Heart right ventricle (tissue), 16 donors: ENCODE measurements around the gene F13A1. TPM values are rescaled to one million over a fixed set of nuclear protein-coding genes. Genes with fewer than 3 reads are reported as not detected.

Source experiments
- ATAC-seq, 8 donors: fragments of 200-7000 bp; cut with Tn5 transposase; one replicate each; pipeline ENCODE4 v1.9.1; 2020; ENCODE audit warnings: mild to moderate bottlenecking in 8 of 8, moderate library complexity in 8 of 8, moderate number of reproducible peaks in 1 of 8
- DNase-seq, 2 donors: peaks; one replicate each; pipeline ENCODE4 v3.0.0-alpha.2; 2020
- H3K27ac ChIP-seq, 10 donors: fragments of 200-600 bp; sonication (generic) in 2 of 10; one replicate each; pipeline versions ENCODE4 v1.5.0 to v1.8.0; 2020 to 2022; ENCODE audit warnings: mild to moderate bottlenecking in 3 of 10
- H3K27me3 ChIP-seq, 7 donors: fragments of 200-600 bp; one replicate each; pipeline ENCODE4 v1.8.0; 2021 to 2022; ENCODE audit warnings: mild to moderate bottlenecking in 2 of 7
- H3K36me3 ChIP-seq, 9 donors: fragments of 200-600 bp; sonication (generic) in 1 of 9; one replicate each; pipeline versions ENCODE4 v1.5.0 to v1.8.0; 2020 to 2022; ENCODE audit warnings: mild to moderate bottlenecking in 2 of 9
- H3K4me1 ChIP-seq, 9 donors: fragments of 200-600 bp; sonication (generic) in 1 of 9; one replicate each; pipeline versions ENCODE4 v1.5.0 to v1.8.0; 2020 to 2022; ENCODE audit warnings: mild to moderate bottlenecking in 4 of 9
- H3K4me3 ChIP-seq, 10 donors: fragments of 200-600 bp; sonication (generic) in 2 of 10; one replicate each; pipeline versions ENCODE4 v1.5.0 to v1.8.0; 2020 to 2022; ENCODE audit warnings: mild to moderate bottlenecking in 7 of 10, moderate library complexity in 2 of 10
- H3K9me3 ChIP-seq, 11 donors: fragments of 200-600 bp in 10 of 11; sonication (generic) in 2 of 11; one replicate each; pipeline versions ENCODE4 v1.5.0 to v1.8.0; 2013 to 2022; ENCODE audit warnings: mild to moderate bottlenecking in 2 of 11, control low read depth in 1 of 11, moderate library complexity in 1 of 11
- CTCF ChIP-seq, 9 donors: fragments of 200-600 bp; sonication (generic) in 2 of 9; IDR thresholded peaks; one replicate each; pipeline versions ENCODE4 v1.5.0 to v1.8.0; 2021 to 2022; ENCODE audit warnings: antibody characterized with exemption in 9 of 9, mild to moderate bottlenecking in 5 of 9, moderate library complexity in 1 of 9
- WGBS, 2 donors: extraction: QIAGEN DNeasy Blood & Tissue Kit; methylation state at CpG; one replicate each; pipeline ENCODE4 v1.1.7; 2013; ENCODE audit warnings: inconsistent platforms in 1 of 2; 5-methylcytosine and 5-hydroxymethylcytosine counted together
- intact Hi-C, 10 donors: fragments of 100-400 bp; cut with DNase I; formaldehyde crosslinking; loops; one replicate each; pipeline versions ENCODE4 v1.11.1 to v1.14.2; 2022
- polyA plus RNA-seq, 2 donors: library from polyadenylated mRNA; stranded (reverse); fragments of 200-250 nt; gene quantifications; one replicate each; pipeline ENCODE4 v1.2.3, GENCODE V29; 2013
- total RNA-seq, 10 donors: library from RNA; stranded (reverse); fragmentation: NEBNext Ultra II Directional in 3 of 10; extraction: Animal tissue kit (Norgen Biotek cat#: 25700) in 3 of 10; gene quantifications; one replicate each; pipeline versions ENCODE4 v1.2.1 to v1.2.4, GENCODE V29; 2021 to 2023
- donor health status: Arrhythmogenic right ventricular cardiomyopathy.
- donor health status: ischemic (EF 13 %, LVEDD 7.1; RV severe dilation, severe dysfunction).
- donor health status: healthy with polysubstance abuse.
- donor health status: DM: no; HTN: yes; CAD: no.
- donor health status: DM: no; HTN: no; CAD: no.
- donor health status: ischemic (EF 25% LVEDD 6.9; RV normal size, moderate dysfunction).
- donor health status: ischemic (EF 25% LVEDD 5.7; RV mildly dilated, moderate dysfunction).
- donor health status: healthy.
- donor health status: DM: yes; HTN: yes; CAD: no.
- donor health status: Ischemic cardiomyopathy.
- donor health status: ischemic (EF 35%, LVEDD 5.7; RV mildly dilated, moderate dysfunction).
- donor health status: nonischemic (EF 11% LVEDD 7.7; RV severe dilation, severe dysfunction).
- donor health status: DM: yes; HTN: yes; CAD: no.
- donor health status: PGD.
- donor health status: ischemic (EF 29% LVEDD 5.4; RV normal size, mild dysfunction).
- donor health status: nonischemic (EF 23%, LVEDD 6.1; RV moderate dilation, normal function).

F13A1 gene
- total and polyA plus RNA-seq, 12 donors, result 8.4 to 265 (median 22.8) TPM

- no peak overlapping the region for H3K27ac ChIP-seq
- no peaks in the 10 kb centered on the region for H3K4me1 ChIP-seq
- H3K9me3 ChIP-seq, result no peaks in the 10 kb centered on the region
- no peak overlapping the region for H3K4me3 ChIP-seq
- ATAC-seq (no peak), DNase-seq (no peak)
- H3K36me3 ChIP-seq, result peaks cover 0 to 6% (median 0%) of the 10 kb centered on the region in 9 donors
- WGBS, 2 donors, result 30 to 37% methylated on average over 3 of the region's 3 CpGs
- intact Hi-C loops, result no loop called here
- H3K27me3 ChIP-seq, result peaks cover 0 to 7% (median 0%) of the 10 kb centered on the region in 7 donors
- no peak for TF ChIP-seq CTCF (IDR thresholded peaks at IDR 0.05)
These were observed 27.1 kb downstream of the F13A1 start for GRCh38 chr6:6293317-6293716.

GRCh38 chr6:6287415-6287814, 33.0 kb downstream of the F13A1 start:
- no peak for TF ChIP-seq CTCF (IDR thresholded peaks at IDR 0.05)
- Histone ChIP-seq H3K9me3 (no peaks in the 10 kb centered on the region), H3K4me3 (no peak overlapping the region), H3K36me3 (peaks cover 0 to 5% (median 0%) of the 10 kb centered on the region in 9 donors), H3K27ac (no peak overlapping the region), H3K4me1 (peaks cover 0 to 3% (median 0%) of the 10 kb centered on the region in 9 donors), H3K27me3 (peaks cover 0 to 7% (median 0%) of the 10 kb centered on the region in 7 donors)
- DNase-seq, result no peak
- no peak for ATAC-seq
- intact Hi-C loops, result no loop called here
- WGBS, 2 donors, result 81 to 84% methylated on average over 3 of the region's 3 CpGs

- ATAC-seq, result no peak
These were observed 34.8 kb downstream of the F13A1 start for GRCh38 chr6:6285679-6286078.

GRCh38 chr6:6284221-6284966, 36.1 kb downstream of the F13A1 start:
- 84 to 85% methylated on average over 6 of the region's 6 CpGs for WGBS, 2 donors
- no peak for TF ChIP-seq CTCF (IDR thresholded peaks at IDR 0.05)
- peaks cover 0 to 3% (median 0%) of the 10 kb centered on the region in 7 donors for H3K27me3 ChIP-seq
- DNase-seq (no peak), ATAC-seq (peak in 1 of 8 donors; percentile 25)
- H3K36me3 ChIP-seq, result peaks cover 0 to 2% (median 0%) of the 10 kb centered on the region in 9 donors
- H3K4me3 ChIP-seq, result no peak overlapping the region
- H3K27ac ChIP-seq, result no peak overlapping the region
- H3K9me3 ChIP-seq, result no peaks in the 10 kb centered on the region
- intact Hi-C loops, result no loop called here
- H3K4me1 ChIP-seq, result peaks cover 0 to 3% (median 0%) of the 10 kb centered on the region in 9 donors

More at GRCh38 chr6:6285679-6286078, 34.8 kb downstream of the F13A1 start:
- Histone ChIP-seq H3K27me3 (peaks cover 0 to 3% (median 0%) of the 10 kb centered on the region in 7 donors), H3K4me3 (no peak overlapping the region), H3K36me3 (peaks cover 0 to 2% (median 0%) of the 10 kb centered on the region in 9 donors), H3K27ac (no peak overlapping the region), H3K9me3 (no peaks in the 10 kb centered on the region), H3K4me1 (peaks cover 0 to 3% (median 0%) of the 10 kb centered on the region in 9 donors)
- DNase-seq, result no peak
- no peak for TF ChIP-seq CTCF (IDR thresholded peaks at IDR 0.05)
- WGBS, 2 donors, result 95 to 96% methylated on average over 11 of the region's 11 CpGs
- intact Hi-C loops, result no loop called here
